Measurements from ENCODE around the gene STRIP1.

Gene STRIP1

DNA sequence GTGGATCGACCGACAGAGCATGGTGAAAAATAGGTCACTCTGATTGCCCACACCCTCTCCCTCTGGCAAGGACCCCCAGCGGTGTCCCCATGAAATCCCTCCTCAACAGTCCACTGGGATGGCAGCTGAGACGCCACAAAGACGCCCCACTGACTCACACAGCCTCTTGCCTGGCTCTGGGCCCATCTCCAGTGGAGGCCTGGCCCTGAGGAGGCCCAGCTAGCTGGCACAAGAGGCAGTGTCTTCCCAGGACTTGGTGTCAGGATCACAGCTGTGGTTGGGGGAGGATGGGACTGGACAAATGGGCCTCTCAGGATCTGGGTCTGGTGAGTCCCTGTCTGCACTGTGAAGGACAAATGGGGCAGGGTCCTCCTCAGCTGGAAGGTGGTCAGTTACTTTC is 31.4 kb downstream of the STRIP1 start:
- no peaks in the 10 kb centered on the region for H3K27me3 ChIP-seq (replicated peaks; ENCODE audit: insufficient read depth, low read length)
- H3K36me3 ChIP-seq (replicated peaks; ENCODE audit: insufficient read depth, low read length) = no peaks in the 10 kb centered on the region
- H3K27ac ChIP-seq (ENCODE audit: low read length) = no peak overlapping the region
- no peak overlapping the region for H3K9ac ChIP-seq (ENCODE audit: low read length)
- H3K4me3 ChIP-seq (ENCODE audit: low read length) = no peak overlapping the region
- H3F3A ChIP-seq (ENCODE audit: insufficient read depth, low read length) = no peaks in the 10 kb centered on the region
- H3K4me2 ChIP-seq (ENCODE audit: low read depth, low read length) = no peak overlapping the region
- H3K9me2 ChIP-seq (replicated peaks; ENCODE audit: insufficient read depth, low read length) = no peaks in the 10 kb centered on the region
- no peaks in the 10 kb centered on the region for H3K9me3 ChIP-seq (replicated peaks; ENCODE audit: insufficient read depth, low read length)
- no peaks in the 10 kb centered on the region for H3K79me2 ChIP-seq (ENCODE audit: low read length)
- no peak for DNase-seq
- H2AFZ ChIP-seq (ENCODE audit: low read length) = no peak overlapping the region
- no peaks in the 10 kb centered on the region for H4K20me1 ChIP-seq (ENCODE audit: insufficient read depth, low read length)
- H3K4me1 ChIP-seq (ENCODE audit: low read length) = no peaks in the 10 kb centered on the region
- no peak for TF ChIP-seq EZH2phosphoT487 (IDR thresholded peaks at IDR 0.05; ENCODE audit: low read length)
- TF ChIP-seq, protein P1, sequence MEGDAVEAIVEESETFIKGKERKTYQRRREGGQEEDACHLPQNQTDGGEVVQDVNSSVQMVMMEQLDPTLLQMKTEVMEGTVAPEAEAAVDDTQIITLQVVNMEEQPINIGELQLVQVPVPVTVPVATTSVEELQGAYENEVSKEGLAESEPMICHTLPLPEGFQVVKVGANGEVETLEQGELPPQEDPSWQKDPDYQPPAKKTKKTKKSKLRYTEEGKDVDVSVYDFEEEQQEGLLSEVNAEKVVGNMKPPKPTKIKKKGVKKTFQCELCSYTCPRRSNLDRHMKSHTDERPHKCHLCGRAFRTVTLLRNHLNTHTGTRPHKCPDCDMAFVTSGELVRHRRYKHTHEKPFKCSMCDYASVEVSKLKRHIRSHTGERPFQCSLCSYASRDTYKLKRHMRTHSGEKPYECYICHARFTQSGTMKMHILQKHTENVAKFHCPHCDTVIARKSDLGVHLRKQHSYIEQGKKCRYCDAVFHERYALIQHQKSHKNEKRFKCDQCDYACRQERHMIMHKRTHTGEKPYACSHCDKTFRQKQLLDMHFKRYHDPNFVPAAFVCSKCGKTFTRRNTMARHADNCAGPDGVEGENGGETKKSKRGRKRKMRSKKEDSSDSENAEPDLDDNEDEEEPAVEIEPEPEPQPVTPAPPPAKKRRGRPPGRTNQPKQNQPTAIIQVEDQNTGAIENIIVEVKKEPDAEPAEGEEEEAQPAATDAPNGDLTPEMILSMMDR (IDR thresholded peaks at IDR 0.05; ENCODE audit: low read length) = no peak
- TF ChIP-seq EZH2 (optimal IDR thresholded peaks at IDR 0.05; ENCODE audit: low read depth, low read length) = no peak

GRCh38 chr1:110067479-110067892 is 33.1 kb downstream of the STRIP1 start:
- H3K4me3 ChIP-seq (ENCODE audit: low read length) = no peak overlapping the region
- no peaks in the 10 kb centered on the region for H3F3A ChIP-seq (ENCODE audit: insufficient read depth, low read length)
- H3K27ac ChIP-seq (ENCODE audit: low read length) = no peak overlapping the region
- H3K9me2 ChIP-seq (replicated peaks; ENCODE audit: insufficient read depth, low read length) = no peaks in the 10 kb centered on the region
- H2AFZ ChIP-seq (ENCODE audit: low read length) = no peak overlapping the region
- H3K36me3 ChIP-seq (replicated peaks; ENCODE audit: insufficient read depth, low read length) = no peaks in the 10 kb centered on the region
- H3K9ac ChIP-seq (ENCODE audit: low read length) = no peak overlapping the region
- no peaks in the 10 kb centered on the region for H3K4me1 ChIP-seq (ENCODE audit: low read length)
- no peaks in the 10 kb centered on the region for H3K9me3 ChIP-seq (replicated peaks; ENCODE audit: insufficient read depth, low read length)
- no peaks in the 10 kb centered on the region for H3K79me2 ChIP-seq (ENCODE audit: low read length)
- TF ChIP-seq EZH2 (optimal IDR thresholded peaks at IDR 0.05; ENCODE audit: low read depth, low read length) = no peak
- TF ChIP-seq, protein P1 (IDR thresholded peaks at IDR 0.05; ENCODE audit: low read length) = no peak
- no peak for TF ChIP-seq EZH2phosphoT487 (IDR thresholded peaks at IDR 0.05; ENCODE audit: low read length)
- no peak overlapping the region for H3K4me2 ChIP-seq (ENCODE audit: low read depth, low read length)
- H3K27me3 ChIP-seq (replicated peaks; ENCODE audit: insufficient read depth, low read length) = no peaks in the 10 kb centered on the region
- no peaks in the 10 kb centered on the region for H4K20me1 ChIP-seq (ENCODE audit: insufficient read depth, low read length)
- no peak for DNase-seq

- no peaks in the 10 kb centered on the region for H3K9me3 ChIP-seq (replicated peaks; ENCODE audit: insufficient read depth, low read length)
- H3K36me3 ChIP-seq (replicated peaks; ENCODE audit: insufficient read depth, low read length) = no peaks in the 10 kb centered on the region
- no peaks in the 10 kb centered on the region for H3F3A ChIP-seq (ENCODE audit: insufficient read depth, low read length)
- H3K27me3 ChIP-seq (replicated peaks; ENCODE audit: insufficient read depth, low read length) = no peaks in the 10 kb centered on the region
- no peak overlapping the region for H3K4me3 ChIP-seq (ENCODE audit: low read length)
- no peak for DNase-seq
- H3K4me2 ChIP-seq (ENCODE audit: low read depth, low read length) = no peak overlapping the region
- no peak overlapping the region for H3K9ac ChIP-seq (ENCODE audit: low read length)
- no peaks in the 10 kb centered on the region for H3K79me2 ChIP-seq (ENCODE audit: low read length)
- H4K20me1 ChIP-seq (ENCODE audit: insufficient read depth, low read length) = no peaks in the 10 kb centered on the region
- TF ChIP-seq EZH2phosphoT487 (IDR thresholded peaks at IDR 0.05; ENCODE audit: low read length) = no peak
- TF ChIP-seq EZH2 (optimal IDR thresholded peaks at IDR 0.05; ENCODE audit: low read depth, low read length) = no peak
- TF ChIP-seq, protein P1 (IDR thresholded peaks at IDR 0.05; ENCODE audit: low read length) = no peak
- no peak overlapping the region for H2AFZ ChIP-seq (ENCODE audit: low read length)
- H3K27ac ChIP-seq (ENCODE audit: low read length) = no peak overlapping the region
- no peaks in the 10 kb centered on the region for H3K4me1 ChIP-seq (ENCODE audit: low read length)
- no peaks in the 10 kb centered on the region for H3K9me2 ChIP-seq (replicated peaks; ENCODE audit: insufficient read depth, low read length)
These were observed 33.6 kb downstream of the STRIP1 start for GRCh38 chr1:110067893-110068645.

Measured in MM.1S (cell line).